Suprapubic skin (tissue), 4 donors: ENCODE measurements around the gene SPTBN5. TPM values are rescaled to one million over a fixed set of nuclear protein-coding genes. Genes with fewer than 3 reads are reported as not detected.

Source experiments
- DNase-seq, 2 donors: peaks; one replicate each; pipeline ENCODE4 v3.0.0-alpha.2; 2019; ENCODE audit warnings: low spot score in 2 of 2
- H3K27ac ChIP-seq: fragments of 200-600 bp; sonication (generic); one replicate; pipeline ENCODE4 v1.5.1; 2019
- H3K27me3 ChIP-seq: fragments of 200-600 bp; sonication (generic); one replicate; pipeline ENCODE4 v1.5.1; 2019
- H3K36me3 ChIP-seq: fragments of 200-600 bp; sonication (generic); one replicate; pipeline ENCODE4 v1.5.1; 2019
- H3K4me1 ChIP-seq: fragments of 200-600 bp; sonication (generic); one replicate; pipeline ENCODE4 v1.5.1; 2019
- H3K4me3 ChIP-seq: fragments of 200-600 bp; sonication (generic); one replicate; pipeline ENCODE4 v1.5.1; 2019; ENCODE audit warnings: mild to moderate bottlenecking
- H3K9me3 ChIP-seq: fragments of 200-600 bp; sonication (generic); one replicate; pipeline ENCODE4 v1.5.1; 2019
- EP300 ChIP-seq: sonication (generic); formaldehyde crosslinking; IDR thresholded peaks from one replicate; pipeline ENCODE4 v1.6.1; 2017; ENCODE audit warnings: antibody characterized with exemption
- POLR2A ChIP-seq, 2 donors: fragments of 450-650 bp; IDR thresholded peaks; one replicate each; pipeline ENCODE4 v1.6.1; 2017; ENCODE audit warnings: antibody characterized with exemption in 2 of 2, mild to moderate bottlenecking in 2 of 2, moderate library complexity in 2 of 2
- POLR2AphosphoS5 ChIP-seq, 3 donors: sonication (generic); formaldehyde crosslinking; IDR thresholded peaks; one replicate each; pipeline ENCODE4 v1.6.1; 2017; ENCODE audit warnings: antibody characterized with exemption in 3 of 3
- WGBS: methylation state at CpG from one replicate; pipeline ENCODE4 v1.1.5; 2018; 5-methylcytosine and 5-hydroxymethylcytosine counted together
- total RNA-seq, 4 donors: library from RNA; depleted of rRNA; stranded (reverse); fragments of >200 nt; gene quantifications; one replicate each; pipeline ENCODE4 v1.1.0, GENCODE V29; 2016
- TF ChIP-seq, protein P1 (sequence below), 2 donors: fragments of 200-600 bp in 1 of 2; fragments of 450-650 bp in 1 of 2; sonication (generic) in 1 of 2; IDR thresholded peaks; one replicate each; pipeline ENCODE4 v1.5.1; 2016 to 2019; ENCODE audit warnings: antibody characterized with exemption in 2 of 2, mild to moderate bottlenecking in 1 of 2, moderate library complexity in 1 of 2

Gene SPTBN5
- 1 to 10 TPM; 1.3 to 3.4 (median 2.8) TPM for total RNA-seq

DNA sequence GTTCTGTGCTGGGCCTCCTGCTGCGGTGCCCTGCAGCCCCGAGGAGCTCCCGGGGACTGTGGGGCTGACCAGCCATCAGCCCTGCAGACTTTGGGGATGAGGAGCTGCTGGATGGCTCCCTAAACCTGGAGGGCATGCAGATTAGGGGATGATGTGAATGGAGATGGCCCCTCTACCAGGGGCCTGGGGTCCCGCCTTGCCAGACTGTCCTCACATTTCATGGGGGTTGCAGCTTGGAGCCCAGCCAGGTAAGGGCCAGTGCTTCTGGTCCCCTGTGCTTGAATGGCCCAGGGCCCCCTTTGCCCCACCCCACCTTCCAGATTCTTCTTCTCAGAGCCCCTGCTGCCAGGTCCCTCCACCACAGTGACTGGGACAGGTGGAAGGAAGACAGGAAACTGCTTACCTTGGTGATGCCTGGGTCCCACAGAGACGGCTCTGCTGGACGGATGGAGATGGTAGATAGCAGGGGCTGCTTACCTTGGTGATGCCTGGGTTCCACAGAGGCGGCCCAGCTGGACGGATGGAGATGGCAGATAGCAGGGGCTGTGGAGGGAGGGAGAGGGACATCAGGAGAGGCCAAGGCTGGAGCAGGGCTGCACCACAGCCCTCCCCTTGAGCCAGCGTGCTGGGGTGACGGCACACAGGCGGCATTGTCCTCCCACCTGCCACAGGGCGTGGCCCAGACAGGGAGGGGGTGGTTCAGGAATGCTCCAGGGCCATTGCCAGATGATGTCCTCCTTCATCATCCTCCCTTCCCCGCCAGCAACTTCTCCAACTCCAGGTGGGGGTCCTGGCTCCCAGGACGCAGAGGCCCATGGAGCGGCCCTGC is at the start of gene SPTBN5:
TSS of gene SPTBN5 (minus strand) at position 632 of the 829 bp plus-strand sequence. CDS start at position 76, 556 bp downstream.
- DNase-seq: peak; percentile 59 to 74
- TF ChIP-seq, protein P1, sequence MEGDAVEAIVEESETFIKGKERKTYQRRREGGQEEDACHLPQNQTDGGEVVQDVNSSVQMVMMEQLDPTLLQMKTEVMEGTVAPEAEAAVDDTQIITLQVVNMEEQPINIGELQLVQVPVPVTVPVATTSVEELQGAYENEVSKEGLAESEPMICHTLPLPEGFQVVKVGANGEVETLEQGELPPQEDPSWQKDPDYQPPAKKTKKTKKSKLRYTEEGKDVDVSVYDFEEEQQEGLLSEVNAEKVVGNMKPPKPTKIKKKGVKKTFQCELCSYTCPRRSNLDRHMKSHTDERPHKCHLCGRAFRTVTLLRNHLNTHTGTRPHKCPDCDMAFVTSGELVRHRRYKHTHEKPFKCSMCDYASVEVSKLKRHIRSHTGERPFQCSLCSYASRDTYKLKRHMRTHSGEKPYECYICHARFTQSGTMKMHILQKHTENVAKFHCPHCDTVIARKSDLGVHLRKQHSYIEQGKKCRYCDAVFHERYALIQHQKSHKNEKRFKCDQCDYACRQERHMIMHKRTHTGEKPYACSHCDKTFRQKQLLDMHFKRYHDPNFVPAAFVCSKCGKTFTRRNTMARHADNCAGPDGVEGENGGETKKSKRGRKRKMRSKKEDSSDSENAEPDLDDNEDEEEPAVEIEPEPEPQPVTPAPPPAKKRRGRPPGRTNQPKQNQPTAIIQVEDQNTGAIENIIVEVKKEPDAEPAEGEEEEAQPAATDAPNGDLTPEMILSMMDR (IDR thresholded peaks at IDR 0.05): no peak
- TF ChIP-seq EP300: no peak
- no peak for TF ChIP-seq POLR2AphosphoS5 (IDR thresholded peaks at IDR 0.05)
- no peak for TF ChIP-seq POLR2A (IDR thresholded peaks at IDR 0.05)
- peak within 1 kb of the TSS; percentile 25 for H3K4me3 ChIP-seq
- H3K27ac ChIP-seq: peak within 1 kb of the TSS; percentile 62
- no peaks in the 10 kb centered on the region for H3K9me3 ChIP-seq
- no peaks in the 10 kb centered on the region for H3K27me3 ChIP-seq
- H3K4me1 ChIP-seq: peaks cover 26% of the 10 kb centered on the region
- peaks cover 10% of the 10 kb centered on the region for H3K36me3 ChIP-seq
- 76% methylated on average over 12 of the region's 15 CpGs for WGBS

DNA sequence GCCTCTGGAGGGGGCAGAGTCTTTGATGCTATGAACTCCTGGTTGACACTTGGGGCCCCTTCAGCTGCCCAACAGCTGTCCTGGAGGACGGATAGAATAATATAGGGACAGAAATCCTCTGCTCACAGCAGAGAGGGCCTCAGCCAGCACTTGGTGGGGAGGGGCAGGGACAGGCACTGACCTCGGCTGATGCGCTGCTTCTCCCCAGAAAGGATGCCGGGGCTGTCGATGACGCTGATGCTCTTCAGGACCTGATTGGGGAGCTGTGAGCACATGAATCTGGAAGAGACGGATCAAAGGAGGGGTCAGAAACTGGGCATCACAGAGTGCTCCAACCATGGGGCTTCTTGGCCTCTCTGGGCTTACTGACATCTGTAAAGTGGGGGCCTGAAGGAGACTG is 49.0 kb upstream of the SPTBN5 start:
- peak in 1 of 2 donors; percentile 43 for DNase-seq
- no peak overlapping the region for H3K27ac ChIP-seq
- no peaks in the 10 kb centered on the region for H3K9me3 ChIP-seq
- peaks cover 15% of the 10 kb centered on the region for H3K36me3 ChIP-seq
- TF ChIP-seq POLR2A (IDR thresholded peaks at IDR 0.05): no peak
- TF ChIP-seq POLR2AphosphoS5 (IDR thresholded peaks at IDR 0.05): no peak
- TF ChIP-seq, protein P1 (IDR thresholded peaks at IDR 0.05): no peak
- TF ChIP-seq EP300: no peak
- H3K4me3 ChIP-seq: no peak overlapping the region
- H3K27me3 ChIP-seq: no peaks in the 10 kb centered on the region
- 0% methylated on average over 1 of the region's 7 CpGs for WGBS
- H3K4me1 ChIP-seq: peaks cover 34% of the 10 kb centered on the region

DNA sequence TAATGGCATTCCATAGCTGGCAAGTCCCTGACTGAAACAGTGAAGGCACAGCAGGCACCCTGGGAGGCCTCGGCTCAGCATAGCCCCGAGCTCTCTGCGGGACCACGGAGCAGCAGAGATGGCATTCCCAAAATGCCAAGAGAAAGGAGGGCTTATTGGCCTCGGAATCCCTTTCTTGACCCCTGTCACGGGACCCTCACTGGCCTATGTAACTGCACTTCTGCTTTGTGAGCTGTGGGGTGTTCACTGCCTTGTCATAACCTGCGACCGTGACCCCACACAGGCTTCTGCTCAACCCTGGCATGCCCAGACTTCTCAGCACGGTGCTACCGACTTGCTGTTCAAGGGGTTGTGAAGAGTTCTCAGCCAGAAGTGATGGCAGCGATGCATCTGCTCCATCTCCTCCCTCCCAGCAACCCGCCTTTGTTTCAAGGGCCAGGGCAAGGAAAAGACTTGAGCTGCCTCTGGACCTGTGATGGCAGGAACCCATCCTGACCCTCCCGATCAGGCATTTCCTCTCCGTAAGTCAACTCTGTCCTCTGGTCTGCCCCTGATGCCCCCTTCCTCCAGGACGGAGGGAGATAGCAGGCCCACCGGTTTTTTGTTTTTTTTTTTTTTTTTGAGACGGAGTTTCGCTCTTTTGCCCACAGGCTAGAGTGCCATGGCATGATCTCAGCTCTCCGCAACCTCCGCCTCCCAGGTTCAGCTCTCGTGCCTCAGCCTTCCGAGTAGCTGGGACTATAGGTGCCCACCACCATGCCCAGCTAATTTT is 48.0 kb upstream of the SPTBN5 start:
- peak; percentile 44 to 47 for DNase-seq
- Histone ChIP-seq H3K36me3 (peaks cover 15% of the 10 kb centered on the region), H3K27ac (no peak overlapping the region), H3K4me3 (no peak overlapping the region), H3K9me3 (no peaks in the 10 kb centered on the region), H3K4me1 (peaks cover 30% of the 10 kb centered on the region), H3K27me3 (no peaks in the 10 kb centered on the region)
- WGBS: 87% methylated on average over 22 of the region's 22 CpGs
- no peak for TF ChIP-seq POLR2A (IDR thresholded peaks at IDR 0.05)

DNA sequence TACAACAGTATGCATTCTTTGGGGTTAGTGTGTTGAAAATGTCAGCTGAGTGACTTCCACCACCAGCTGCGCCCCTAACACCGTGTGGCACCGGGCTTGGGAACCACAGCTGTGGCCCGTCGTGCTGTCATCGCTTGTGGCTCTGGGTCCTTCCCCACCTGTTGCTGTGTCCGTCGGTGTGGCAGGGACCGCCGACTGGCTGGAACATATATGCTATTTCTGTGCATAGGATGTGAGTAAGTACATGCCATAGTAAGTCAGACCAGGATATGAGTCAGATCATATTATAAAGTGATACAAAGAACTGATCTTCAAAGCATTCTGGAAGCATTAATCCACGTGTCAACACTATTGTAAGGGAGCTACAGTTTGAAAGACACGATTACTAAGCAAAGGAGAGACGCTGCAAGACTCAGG is 46.6 kb upstream of the SPTBN5 start:
- H3K27me3 ChIP-seq: no peaks in the 10 kb centered on the region
- 81% methylated on average over 13 of the region's 13 CpGs for WGBS
- no peaks in the 10 kb centered on the region for H3K9me3 ChIP-seq
- TF ChIP-seq POLR2A (IDR thresholded peaks at IDR 0.05): no peak
- H3K4me3 ChIP-seq: no peak overlapping the region
- peak; percentile 49 to 61 for DNase-seq
- H3K27ac ChIP-seq: no peak overlapping the region
- peaks cover 15% of the 10 kb centered on the region for H3K36me3 ChIP-seq
- H3K4me1 ChIP-seq: peaks cover 32% of the 10 kb centered on the region

DNA sequence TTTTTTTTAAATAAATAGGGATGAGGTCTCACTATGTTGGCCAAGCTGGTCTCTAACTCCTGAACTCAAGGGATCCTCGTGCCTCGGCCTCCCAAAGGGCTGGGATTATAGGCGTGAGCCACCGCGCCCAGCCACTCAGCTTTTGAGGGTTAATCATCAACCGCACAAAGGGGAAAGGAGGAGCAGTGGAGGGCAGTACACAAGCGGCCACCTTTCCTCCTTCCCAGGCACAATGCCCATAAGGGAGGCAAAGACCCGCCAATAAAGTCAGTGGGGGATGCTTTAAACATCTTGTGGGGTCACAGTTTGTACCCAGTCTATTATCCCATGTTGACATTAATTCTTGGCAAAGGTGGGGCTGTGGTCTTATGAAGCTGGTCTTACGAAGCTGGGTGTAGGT is 46.1 kb upstream of the SPTBN5 start:
- Histone ChIP-seq H3K27ac (no peak overlapping the region), H3K4me1 (peaks cover 35% of the 10 kb centered on the region), H3K9me3 (no peaks in the 10 kb centered on the region), H3K27me3 (no peaks in the 10 kb centered on the region), H3K4me3 (no peak overlapping the region), H3K36me3 (peaks cover 15% of the 10 kb centered on the region)
- TF ChIP-seq EP300: no peak
- no peak for TF ChIP-seq POLR2AphosphoS5 (IDR thresholded peaks at IDR 0.05)
- TF ChIP-seq, protein P1 (IDR thresholded peaks at IDR 0.05): no peak
- TF ChIP-seq POLR2A (IDR thresholded peaks at IDR 0.05): no peak
- DNase-seq: peak in 1 of 2 donors; percentile 31
- 95% methylated on average over 9 of the region's 9 CpGs for WGBS

DNA sequence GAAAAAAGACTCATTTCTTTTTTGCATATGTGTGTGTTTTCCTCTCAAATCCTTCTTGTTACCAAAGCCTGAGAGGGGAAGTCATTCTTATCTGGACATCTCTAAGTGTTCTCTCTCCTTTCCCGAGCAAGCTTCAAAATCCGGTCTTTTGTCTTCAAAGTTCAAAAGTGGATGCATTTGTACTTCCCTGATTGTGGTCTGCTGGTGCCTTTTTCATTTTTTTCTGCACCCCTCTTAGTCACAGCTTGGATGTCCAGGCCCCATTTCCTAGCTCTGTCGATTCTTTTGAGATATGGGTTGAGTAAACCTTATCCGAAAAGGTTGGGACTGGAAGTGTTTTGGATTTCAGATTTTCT is 43.7 kb upstream of the SPTBN5 start:
- TF ChIP-seq POLR2AphosphoS5 (IDR thresholded peaks at IDR 0.05): no peak
- TF ChIP-seq, protein P1 (IDR thresholded peaks at IDR 0.05): no peak
- no peak for TF ChIP-seq EP300
- no peak for TF ChIP-seq POLR2A (IDR thresholded peaks at IDR 0.05)
- WGBS: 66% methylated on average over 4 of the region's 4 CpGs
- peaks cover 45% of the 10 kb centered on the region for H3K4me1 ChIP-seq
- peaks cover 15% of the 10 kb centered on the region for H3K36me3 ChIP-seq
- H3K27me3 ChIP-seq: no peaks in the 10 kb centered on the region
- H3K4me3 ChIP-seq: no peak overlapping the region
- H3K9me3 ChIP-seq: no peaks in the 10 kb centered on the region
- no peak for DNase-seq
- H3K27ac ChIP-seq: peak overlapping the region; percentile 78
